ENCODE results near the gene ZKSCAN3.
"Not testable (repeated sequence)": the region's sequence is repeated elsewhere in the genome, so short reads cannot be mapped to it uniquely, and the experiment has no call there.

Gene ZKSCAN3

GRCh38 chr6:28393912-28394662 lies 44.3 kb downstream of the ZKSCAN3 start:
- no peaks in the 10 kb centered on the region for H4K20me1 ChIP-seq
- H3K27ac ChIP-seq, result no peak overlapping the region
- peaks cover 31% of the 10 kb centered on the region for H3K36me3 ChIP-seq
- no peak overlapping the region for H3K9ac ChIP-seq
- H3K27me3 ChIP-seq, result no peaks in the 10 kb centered on the region
- H3K4me3 ChIP-seq, result no peak overlapping the region
- no peak for TF ChIP-seq Cebpa-rat (IDR thresholded peaks at IDR 0.05)
- no peak overlapping the region for H3K4me2 ChIP-seq
- peaks cover 7% of the 10 kb centered on the region; the same call in 1 of the 2 replicates for H3K4me1 ChIP-seq
- no peaks in the 10 kb centered on the region for H3K9me3 ChIP-seq

GRCh38 chr6:28395918-28396317 lies 46.2 kb downstream of the ZKSCAN3 start:
- Histone ChIP-seq H3K4me1 (peaks cover 7% of the 10 kb centered on the region; the same call in 1 of the 2 replicates), H3K27me3 (peaks cover 9% of the 10 kb centered on the region; the same call in 1 of the 2 replicates), H3K4me3 (no peak overlapping the region), H3K4me2 (no peak overlapping the region), H3K9ac (no peak overlapping the region), H3K36me3 (peaks cover 13% of the 10 kb centered on the region), H3K9me3 (peaks cover 9% of the 10 kb centered on the region), H3K27ac (no peak overlapping the region), H4K20me1 (no peaks in the 10 kb centered on the region)
- TF ChIP-seq Cebpa-rat (IDR thresholded peaks at IDR 0.05), result no peak

GRCh38 chr6:28399350-28400121 lies 49.8 kb downstream of the ZKSCAN3 start, which contains the start of gene ZSCAN12:
TSS of gene ZSCAN12 (minus strand) at chr6:28399747. CDS start at chr6:28398405, 1,342 bp downstream.
- H3K27ac ChIP-seq, result peak within 1 kb of the TSS; percentile 82
- H3K4me3 ChIP-seq, result peak within 1 kb of the TSS; percentile 72
- peak within 1 kb of the TSS; percentile 64 for H3K4me2 ChIP-seq

GRCh38 chr6:28400122-28400451 lies 50.3 kb downstream of the ZKSCAN3 start:
- H3K9ac ChIP-seq, result peak overlapping the region; percentile 75; the same call in 1 of the 2 replicates
- H3K9me3 ChIP-seq, result peaks cover 9% of the 10 kb centered on the region
- peak overlapping the region; percentile 82; the same call in 1 of the 2 replicates for H3K27ac ChIP-seq
- H4K20me1 ChIP-seq, result no peaks in the 10 kb centered on the region
- peak overlapping the region; percentile 64 for H3K4me2 ChIP-seq
- no peak for TF ChIP-seq Cebpa-rat (IDR thresholded peaks at IDR 0.05)
- peaks cover 7% of the 10 kb centered on the region; the same call in 1 of the 2 replicates for H3K4me1 ChIP-seq
- H3K4me3 ChIP-seq, result peak overlapping the region; percentile 72
- peaks cover 9% of the 10 kb centered on the region; the same call in 1 of the 2 replicates for H3K27me3 ChIP-seq
- no peaks in the 10 kb centered on the region for H3K36me3 ChIP-seq

More at GRCh38 chr6:28399350-28400121, 49.8 kb downstream of the ZKSCAN3 start, which contains the start of gene ZSCAN12:
- peak within 1 kb of the TSS; percentile 75 for H3K9ac ChIP-seq
- H3K27me3 ChIP-seq, result peaks cover 9% of the 10 kb centered on the region; the same call in 1 of the 2 replicates
- no peak for TF ChIP-seq Cebpa-rat (IDR thresholded peaks at IDR 0.05)
- H4K20me1 ChIP-seq, result no peaks in the 10 kb centered on the region
- peaks cover 7% of the 10 kb centered on the region; the same call in 1 of the 2 replicates for H3K4me1 ChIP-seq
- peaks cover 9% of the 10 kb centered on the region for H3K9me3 ChIP-seq
- H3K36me3 ChIP-seq, result no peaks in the 10 kb centered on the region

- no peak overlapping the region for H3K9ac ChIP-seq
- H3K27me3 ChIP-seq, result peaks cover 9% of the 10 kb centered on the region; the same call in 1 of the 2 replicates
- H3K27ac ChIP-seq, result no peak overlapping the region
- H4K20me1 ChIP-seq, result no peaks in the 10 kb centered on the region
- no peak overlapping the region for H3K4me2 ChIP-seq
- H3K4me1 ChIP-seq, result peaks cover 7% of the 10 kb centered on the region; the same call in 1 of the 2 replicates
- no peaks in the 10 kb centered on the region for H3K36me3 ChIP-seq
- no peak overlapping the region for H3K4me3 ChIP-seq
- H3K9me3 ChIP-seq, result peaks cover 9% of the 10 kb centered on the region
- TF ChIP-seq Cebpa-rat (IDR thresholded peaks at IDR 0.05), result no peak
Observed at GRCh38 chr6:28401172-28401571, 51.4 kb downstream of the ZKSCAN3 start.

GRCh38 chr6:28402197-28402596 lies 52.5 kb downstream of the ZKSCAN3 start:
- Histone ChIP-seq H3K4me2 (no peak overlapping the region), H3K36me3 (no peaks in the 10 kb centered on the region), H3K27me3 (peaks cover 9% of the 10 kb centered on the region; the same call in 1 of the 2 replicates), H3K4me3 (no peak overlapping the region), H3K27ac (no peak overlapping the region), H3K4me1 (peaks cover 7% of the 10 kb centered on the region; the same call in 1 of the 2 replicates), H3K9ac (no peak overlapping the region), H4K20me1 (no peaks in the 10 kb centered on the region), H3K9me3 (peaks cover 9% of the 10 kb centered on the region)
- no peak for TF ChIP-seq Cebpa-rat (IDR thresholded peaks at IDR 0.05)

GRCh38 chr6:28403923-28404322 lies 54.2 kb downstream of the ZKSCAN3 start:
- H3K27me3 ChIP-seq, H3K4me1 ChIP-seq, H3K9ac ChIP-seq, H3K4me3 ChIP-seq, H4K20me1 ChIP-seq, H3K36me3 ChIP-seq, H3K27ac ChIP-seq, H3K9me3 ChIP-seq, H3K4me2 ChIP-seq: not testable (repeated sequence)

GRCh38 chr6:28407401-28407800 lies 57.7 kb downstream of the ZKSCAN3 start:
- Histone ChIP-seq H3K4me2 (no peak overlapping the region), H3K4me1 (no peaks in the 10 kb centered on the region), H4K20me1 (no peaks in the 10 kb centered on the region), H3K27me3 (no peaks in the 10 kb centered on the region), H3K9ac (no peak overlapping the region), H3K36me3 (no peaks in the 10 kb centered on the region), H3K4me3 (no peak overlapping the region), H3K9me3 (no peaks in the 10 kb centered on the region), H3K27ac (no peak overlapping the region)
- no peak for TF ChIP-seq Cebpa-rat (IDR thresholded peaks at IDR 0.05)

- Histone ChIP-seq H3K9ac (no peak overlapping the region), H3K27ac (no peak overlapping the region), H3K9me3 (no peaks in the 10 kb centered on the region), H3K27me3 (no peaks in the 10 kb centered on the region), H4K20me1 (no peaks in the 10 kb centered on the region), H3K4me3 (no peak overlapping the region), H3K4me1 (no peaks in the 10 kb centered on the region), H3K4me2 (no peak overlapping the region), H3K36me3 (no peaks in the 10 kb centered on the region)
- TF ChIP-seq Cebpa-rat (IDR thresholded peaks at IDR 0.05), result no peak
Observed at GRCh38 chr6:28408076-28408802, 58.5 kb downstream of the ZKSCAN3 start.
